IMR-90 (cell line): ENCODE data around the gene FAM234A.

Experiments
- MAZ ChIP-seq: IDR thresholded peaks from 2 replicates; pipeline ENCODE4 v1.6.1; 2012; ENCODE audit warnings: low read depth, mild to moderate bottlenecking, low read length, improper control_type of control experiment, moderate library complexity, borderline replicate concordance
- POLR2A ChIP-seq: IDR thresholded peaks from 2 replicates; pipeline ENCODE4 v1.6.1; 2012; ENCODE audit warnings: mild to moderate bottlenecking, low read depth, low read length
- TF ChIP-seq, protein P1 (sequence below): conservative IDR thresholded peaks from 2 replicates; pipeline ENCODE4 v1.5.1; 2012; ENCODE audit warnings: mild to moderate bottlenecking, low read depth, low read length, improper control_type of control experiment

DNA sequence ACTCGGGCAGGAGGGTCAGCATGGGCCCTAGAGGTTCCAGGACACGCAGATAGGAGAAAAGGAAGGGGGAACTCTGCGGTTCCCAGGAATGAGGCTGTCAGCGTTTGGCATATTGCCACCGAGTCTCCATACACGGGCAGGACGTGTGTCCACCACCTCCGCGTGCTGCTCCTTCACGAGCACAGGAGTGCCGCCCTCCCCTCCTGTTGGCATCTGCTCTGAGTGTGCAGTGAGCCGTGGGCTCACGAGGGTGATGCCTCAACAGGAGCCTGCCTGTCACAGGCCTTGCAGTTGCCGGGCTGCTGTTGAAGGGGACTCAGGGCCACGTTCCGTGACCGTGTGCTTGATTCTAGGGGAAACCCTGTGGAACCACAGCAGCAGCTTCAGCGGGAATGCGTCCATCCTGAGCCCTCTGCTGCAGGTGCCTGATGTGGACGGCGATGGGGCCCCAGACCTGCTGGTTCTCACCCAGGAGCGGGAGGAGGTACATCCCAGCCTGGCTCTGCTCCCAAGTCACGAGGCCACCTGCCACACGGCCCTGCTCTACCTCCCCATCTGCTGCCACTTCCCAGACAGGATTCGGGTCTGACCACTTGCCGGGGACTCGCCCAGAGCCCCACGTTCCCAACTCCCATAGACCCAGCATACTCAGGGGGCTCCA, 26.5 kb downstream of the FAM234A start:
- no peak for TF ChIP-seq MAZ
- no peak for TF ChIP-seq POLR2A
- TF ChIP-seq, protein P1, sequence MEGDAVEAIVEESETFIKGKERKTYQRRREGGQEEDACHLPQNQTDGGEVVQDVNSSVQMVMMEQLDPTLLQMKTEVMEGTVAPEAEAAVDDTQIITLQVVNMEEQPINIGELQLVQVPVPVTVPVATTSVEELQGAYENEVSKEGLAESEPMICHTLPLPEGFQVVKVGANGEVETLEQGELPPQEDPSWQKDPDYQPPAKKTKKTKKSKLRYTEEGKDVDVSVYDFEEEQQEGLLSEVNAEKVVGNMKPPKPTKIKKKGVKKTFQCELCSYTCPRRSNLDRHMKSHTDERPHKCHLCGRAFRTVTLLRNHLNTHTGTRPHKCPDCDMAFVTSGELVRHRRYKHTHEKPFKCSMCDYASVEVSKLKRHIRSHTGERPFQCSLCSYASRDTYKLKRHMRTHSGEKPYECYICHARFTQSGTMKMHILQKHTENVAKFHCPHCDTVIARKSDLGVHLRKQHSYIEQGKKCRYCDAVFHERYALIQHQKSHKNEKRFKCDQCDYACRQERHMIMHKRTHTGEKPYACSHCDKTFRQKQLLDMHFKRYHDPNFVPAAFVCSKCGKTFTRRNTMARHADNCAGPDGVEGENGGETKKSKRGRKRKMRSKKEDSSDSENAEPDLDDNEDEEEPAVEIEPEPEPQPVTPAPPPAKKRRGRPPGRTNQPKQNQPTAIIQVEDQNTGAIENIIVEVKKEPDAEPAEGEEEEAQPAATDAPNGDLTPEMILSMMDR = no peak
